HEK293T (cell line): ENCODE results near the gene KDM4C.
"Not testable (repeated sequence)": the region's sequence is repeated elsewhere in the genome, so short reads cannot be mapped to it uniquely, and the experiment has no call there.

Experiments
- CTCF ChIA-PET: fragments of 350-600 bp; formaldehyde crosslinking; extraction: SDS; loops from one replicate; lab custom pipeline; 2021; ENCODE audit warnings: antibody characterized with exemption, inconsistent platforms; lab: Yijun Ruan, JAX
- POLR2A ChIA-PET: fragments of 350-600 bp; formaldehyde crosslinking; extraction: SDS; loops from one replicate; lab custom pipeline; 2020; ENCODE audit warnings: antibody characterized with exemption, inconsistent platforms; lab: Yijun Ruan, JAX
- DNase-seq: peaks from one replicate; pipeline ENCODE4 v3.0.0; 2012; ENCODE audit warnings: mixed read lengths; ENCODE audit errors: extremely low spot score
- ARNT ChIP-seq: fragments of 450-650 bp; IDR thresholded peaks from 2 replicates; pipeline ENCODE4 v1.6.1; 2017; ENCODE audit warnings: mild to moderate bottlenecking
- BHLHE40 ChIP-seq: fragments of 450-650 bp; IDR thresholded peaks from 2 replicates; pipeline ENCODE4 v1.6.1; 2016; ENCODE audit warnings: mild to moderate bottlenecking, moderate library complexity, borderline replicate concordance
- CTBP1 ChIP-seq: fragments of 450-650 bp; IDR thresholded peaks from 2 replicates; pipeline ENCODE4 v1.6.1; 2016; ENCODE audit warnings: borderline replicate concordance
- ELF4 ChIP-seq: fragments of 450-650 bp; IDR thresholded peaks from 2 replicates; pipeline ENCODE4 v1.6.1; 2017; ENCODE audit warnings: antibody characterized with exemption
- FOXA1 ChIP-seq: fragments of 450-650 bp; IDR thresholded peaks from 2 replicates; pipeline ENCODE4 v1.6.1; 2016; ENCODE audit warnings: mild to moderate bottlenecking
- FOXK2 ChIP-seq: fragments of 450-650 bp; IDR thresholded peaks from 2 replicates; pipeline ENCODE4 v1.6.1; 2016; ENCODE audit warnings: mild to moderate bottlenecking
- FOXM1 ChIP-seq: fragments of 450-650 bp; IDR thresholded peaks from 2 replicates; pipeline ENCODE4 v1.6.1; 2017; ENCODE audit warnings: mild to moderate bottlenecking, borderline replicate concordance
- HDGF ChIP-seq: fragments of 450-650 bp; IDR thresholded peaks from 2 replicates; pipeline ENCODE4 v1.6.1; 2017; ENCODE audit warnings: antibody characterized with exemption, borderline replicate concordance
- L3MBTL2 ChIP-seq: fragments of 450-650 bp; conservative IDR thresholded peaks from 2 replicates; pipeline ENCODE4 v1.6.1; 2016; ENCODE audit warnings: mild to moderate bottlenecking
- LEF1 ChIP-seq: fragments of 450-650 bp; IDR thresholded peaks from 2 replicates; pipeline ENCODE4 v1.6.1; 2017; ENCODE audit warnings: mild to moderate bottlenecking, borderline replicate concordance
- NFRKB ChIP-seq: fragments of 450-650 bp; IDR thresholded peaks from 2 replicates; pipeline ENCODE4 v1.6.1; 2016; ENCODE audit warnings: mild to moderate bottlenecking, moderate library complexity
- SP1 ChIP-seq: fragments of 450-650 bp; IDR thresholded peaks from 2 replicates; pipeline ENCODE4 v1.6.1; 2017
- SUZ12 ChIP-seq: fragments of 450-650 bp; IDR thresholded peaks from 2 replicates; pipeline ENCODE4 v1.6.1; 2016; ENCODE audit warnings: mild to moderate bottlenecking
- TARDBP ChIP-seq: fragments of 450-650 bp; IDR thresholded peaks from 2 replicates; pipeline ENCODE4 v1.6.1; 2016
- ZNF384 ChIP-seq: fragments of 450-650 bp; IDR thresholded peaks from 2 replicates; pipeline ENCODE4 v1.6.1; 2016
- TF ChIP-seq, protein P1 (sequence below): fragments of 450-650 bp; IDR thresholded peaks from 2 replicates; pipeline ENCODE4 v1.6.1; 2016

Gene KDM4C

DNA sequence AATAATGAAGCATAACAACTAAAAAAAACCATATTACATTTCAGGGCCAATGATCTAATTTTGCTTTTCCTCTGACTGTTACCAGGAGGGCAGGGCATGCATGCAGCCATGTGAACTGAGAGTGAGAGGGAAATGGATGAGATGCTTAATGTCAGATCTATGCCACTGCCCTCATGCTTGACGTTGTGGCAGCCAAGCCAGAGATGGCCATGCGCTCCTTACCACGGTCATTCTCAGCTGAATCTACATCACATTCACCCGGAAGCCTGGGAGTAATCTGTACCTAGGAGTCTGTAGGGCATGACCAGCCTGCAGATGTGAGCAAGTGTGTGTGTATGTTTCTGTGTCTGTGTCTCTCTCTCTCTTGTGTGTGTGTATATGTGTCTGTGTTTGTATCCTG lies 183.7 kb downstream of the KDM4C start:
- ChIA-PET CTCF (no interaction called here), POLR2A (no interaction called here)
- TF ChIP-seq FOXM1, result no peak
- no peak for TF ChIP-seq BHLHE40
- TF ChIP-seq TARDBP, result no peak
- TF ChIP-seq LEF1, result no peak
- no peak for TF ChIP-seq ELF4
- TF ChIP-seq FOXA1, result no peak
- no peak for TF ChIP-seq CTBP1
- no peak for TF ChIP-seq ARNT
- TF ChIP-seq SP1, result no peak
- TF ChIP-seq SUZ12, result no peak
- no peak for TF ChIP-seq NFRKB
- no peak for TF ChIP-seq L3MBTL2
- no peak for DNase-seq

DNA sequence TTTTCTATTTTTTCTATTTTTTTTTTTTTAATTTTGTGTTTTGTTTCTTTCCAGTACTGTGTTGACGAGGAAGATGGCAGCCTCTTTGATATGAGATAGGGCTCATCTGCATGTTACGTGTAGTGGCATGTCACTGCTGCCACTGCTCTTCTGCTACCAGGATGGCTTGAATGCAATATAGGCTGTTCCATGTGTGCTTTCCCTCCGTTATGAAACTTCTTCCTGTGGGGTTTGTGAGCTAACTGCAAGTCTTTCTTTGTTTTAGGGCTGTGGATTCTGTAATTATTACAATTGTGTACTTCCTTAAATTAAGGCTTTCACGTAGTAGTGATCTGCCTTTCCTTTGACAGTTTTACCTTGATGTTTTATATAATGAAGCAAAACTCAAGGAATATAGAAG lies 184.6 kb downstream of the KDM4C start:
- TF ChIP-seq SP1 (no peak), ZNF384 (no peak), HDGF (no peak), TARDBP (no peak), FOXA1 (no peak), ARNT (no peak), CTBP1 (no peak), LEF1 (no peak), FOXM1 (no peak), FOXK2 (no peak), L3MBTL2 (no peak), NFRKB (no peak), ELF4 (no peak)
- TF ChIP-seq, protein P1, sequence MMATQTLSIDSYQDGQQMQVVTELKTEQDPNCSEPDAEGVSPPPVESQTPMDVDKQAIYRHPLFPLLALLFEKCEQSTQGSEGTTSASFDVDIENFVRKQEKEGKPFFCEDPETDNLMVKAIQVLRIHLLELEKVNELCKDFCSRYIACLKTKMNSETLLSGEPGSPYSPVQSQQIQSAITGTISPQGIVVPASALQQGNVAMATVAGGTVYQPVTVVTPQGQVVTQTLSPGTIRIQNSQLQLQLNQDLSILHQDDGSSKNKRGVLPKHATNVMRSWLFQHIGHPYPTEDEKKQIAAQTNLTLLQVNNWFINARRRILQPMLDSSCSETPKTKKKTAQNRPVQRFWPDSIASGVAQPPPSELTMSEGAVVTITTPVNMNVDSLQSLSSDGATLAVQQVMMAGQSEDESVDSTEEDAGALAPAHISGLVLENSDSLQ, result no peak
- DNase-seq, result no peak
- POLR2A ChIA-PET, result no interaction called here
- CTCF ChIA-PET, result no interaction called here

DNA sequence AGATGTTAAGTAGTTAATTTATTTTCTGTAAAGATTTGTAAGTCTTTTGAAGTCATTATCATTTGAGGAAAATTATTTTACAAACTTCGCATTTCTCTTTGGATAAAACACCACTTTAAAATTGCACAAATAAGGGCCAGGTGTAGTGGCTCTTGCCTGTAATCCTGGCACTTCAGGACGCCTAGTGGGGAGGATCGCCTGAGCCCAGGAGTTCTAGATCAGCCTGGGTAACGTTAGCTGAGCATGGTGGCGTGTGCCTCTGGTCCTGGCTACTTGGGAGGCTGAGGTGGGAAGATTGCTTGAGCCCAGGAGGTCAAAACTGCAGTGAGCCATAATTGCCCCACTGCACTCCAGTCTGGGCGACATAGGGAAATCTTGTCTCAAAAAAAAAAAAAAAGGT lies 185.5 kb downstream of the KDM4C start:
- ChIA-PET POLR2A (no interaction called here), CTCF (no interaction called here)
- TF ChIP-seq FOXA1, result no peak
- TF ChIP-seq SUZ12, result no peak
- no peak for TF ChIP-seq ZNF384
- no peak for TF ChIP-seq FOXM1
- no peak for TF ChIP-seq NFRKB
- TF ChIP-seq FOXK2, result no peak
- TF ChIP-seq L3MBTL2, result no peak
- no peak for DNase-seq

DNA sequence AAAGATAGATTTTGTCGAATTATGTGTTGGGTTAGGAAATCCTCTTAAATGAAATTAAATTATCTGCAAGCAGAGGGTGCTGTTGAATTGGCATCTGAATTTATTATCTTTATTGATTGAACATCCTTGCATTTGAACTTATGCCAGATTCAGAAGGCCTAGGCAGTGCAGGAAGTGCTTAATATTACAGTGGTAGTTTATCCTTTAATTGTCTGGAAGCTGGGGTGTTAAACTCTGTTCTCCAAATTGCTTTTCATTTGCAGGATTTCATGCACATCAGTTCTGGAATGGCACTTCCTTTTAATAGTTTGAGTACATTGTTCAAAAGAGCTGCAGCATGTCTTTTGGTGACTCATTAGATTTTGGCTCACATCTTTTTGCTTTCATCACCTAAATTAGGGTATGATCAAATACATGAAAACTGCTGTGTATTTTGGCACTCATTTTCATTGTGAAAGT lies 186.3 kb downstream of the KDM4C start:
- ChIA-PET POLR2A (no interaction called here), CTCF (no interaction called here)
- no peak for DNase-seq
- TF ChIP-seq ZNF384 (no peak), HDGF (no peak), NFRKB (no peak), FOXM1 (no peak)

DNA sequence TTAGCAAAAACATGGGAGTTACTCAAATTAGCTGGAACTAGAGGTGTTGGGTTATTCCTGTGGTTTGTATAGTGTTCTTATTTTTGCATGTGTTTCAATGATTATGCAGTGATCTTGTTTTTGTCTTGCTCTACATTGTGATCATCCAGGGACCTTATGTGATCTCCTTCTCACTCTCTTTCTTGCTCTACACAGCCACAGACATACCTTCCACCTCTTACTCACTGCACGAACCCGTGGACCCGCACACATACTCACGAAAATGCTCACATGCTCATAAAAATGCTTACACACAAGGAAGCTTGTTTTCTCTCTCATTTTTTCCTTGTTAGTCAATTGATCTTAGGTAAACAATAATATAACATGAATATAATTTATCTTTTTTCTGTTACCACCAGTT lies 187.1 kb downstream of the KDM4C start:
- DNase-seq, result no peak
- ChIA-PET POLR2A (no interaction called here), CTCF (no interaction called here)
- TF ChIP-seq NFRKB (no peak), ARNT (no peak), ZNF384 (no peak), FOXM1 (no peak), SUZ12 (no peak), BHLHE40 (no peak), LEF1 (no peak), CTBP1 (no peak), FOXA1 (no peak), FOXK2 (no peak), ELF4 (no peak), SP1 (no peak), L3MBTL2 (no peak)
- TF ChIP-seq, protein P1, result no peak

DNA sequence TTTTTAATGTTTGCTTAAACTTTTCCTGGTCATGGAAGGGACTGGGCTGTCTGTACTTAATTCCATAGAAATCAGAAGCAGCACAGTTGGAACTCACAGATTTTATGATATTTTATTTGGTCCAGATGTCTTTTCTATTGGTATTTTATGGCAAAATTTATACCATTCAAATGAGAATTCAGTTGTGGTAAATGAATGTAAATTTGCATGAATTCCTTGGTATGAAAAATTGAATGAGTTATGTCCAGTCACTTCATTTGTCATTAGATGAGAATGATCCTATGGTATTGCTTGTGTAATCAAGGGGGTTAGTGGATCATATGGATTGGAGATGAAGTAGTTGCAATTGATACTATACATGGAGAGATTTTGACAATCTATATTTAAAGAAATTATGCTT lies 188.0 kb downstream of the KDM4C start:
- POLR2A ChIA-PET, result no interaction called here
- no peak for DNase-seq
- TF ChIP-seq LEF1 (no peak), HDGF (no peak), ZNF384 (no peak), SP1 (no peak)
- TF ChIP-seq, protein P1, result no peak
- CTCF ChIA-PET, result no interaction called here

DNA sequence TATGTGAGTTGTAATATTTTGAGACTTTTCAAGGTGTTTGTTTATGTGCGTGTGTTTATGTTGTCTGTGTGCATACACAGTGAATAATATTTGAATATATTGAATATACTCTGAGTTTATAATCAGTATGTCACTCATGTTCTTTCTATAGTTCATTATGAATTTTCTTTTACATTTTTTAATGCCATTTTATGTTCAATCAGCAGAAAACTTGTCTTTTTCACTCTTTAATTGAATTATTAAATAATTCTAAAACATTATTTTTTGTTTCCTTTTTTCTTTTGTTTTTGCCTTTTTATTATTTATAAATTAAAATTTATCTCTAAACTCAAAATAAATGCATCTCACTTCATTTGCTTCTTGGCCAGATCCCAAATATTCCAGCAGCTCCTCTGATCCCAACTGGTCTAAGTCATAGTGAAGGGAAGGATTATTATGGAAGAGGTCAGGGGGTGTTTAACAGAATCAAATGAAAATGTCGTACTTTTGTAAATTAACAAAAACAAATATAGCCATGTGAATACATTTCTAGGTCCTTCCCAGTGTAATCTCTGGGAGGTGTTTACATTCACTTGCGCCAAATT lies 188.9 kb downstream of the KDM4C start:
- no peak for TF ChIP-seq ELF4
- no peak for TF ChIP-seq ZNF384
- no peak for TF ChIP-seq BHLHE40
- TF ChIP-seq FOXA1, result no peak
- TF ChIP-seq L3MBTL2, result no peak
- no peak for TF ChIP-seq LEF1
- TF ChIP-seq SP1, result no peak
- TF ChIP-seq HDGF, result no peak
- TF ChIP-seq ARNT, result no peak
- CTCF ChIA-PET, result no interaction called here
- no peak for DNase-seq
- POLR2A ChIA-PET, result no interaction called here

DNA sequence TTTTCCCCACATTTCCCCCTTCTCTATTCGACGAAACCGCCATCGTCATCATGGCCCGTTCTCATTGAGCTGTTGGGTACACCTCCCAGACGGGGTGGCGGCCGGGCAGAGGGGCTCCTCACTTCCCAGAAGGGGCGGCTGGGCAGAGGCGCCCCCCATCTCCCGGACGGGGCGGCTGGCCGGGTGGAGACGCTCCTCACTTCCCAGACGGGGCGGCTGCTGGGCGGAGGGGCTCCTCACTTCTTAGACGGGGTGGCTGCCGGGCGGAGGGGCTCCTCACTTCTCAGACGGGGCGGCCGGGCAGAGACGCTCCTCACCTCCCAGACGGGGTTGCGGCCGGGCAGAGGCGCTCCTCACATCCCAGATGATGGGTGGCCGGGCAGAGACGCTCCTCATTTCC lies 191.1 kb downstream of the KDM4C start:
- CTCF ChIA-PET, DNase-seq, POLR2A ChIA-PET: not testable (repeated sequence)
